Left renal cortex interstitium (tissue), 4 donors: Measurements from ENCODE around the gene KRTAP10-9. TPM values are rescaled to one million over a fixed set of nuclear protein-coding genes. Genes with fewer than 3 reads are reported as not detected.
"Not testable (repeated sequence)": the region's sequence is repeated elsewhere in the genome, so short reads cannot be mapped to it uniquely, and the experiment has no call there.

ENCODE experiments used
- DNase-seq, 4 donors: peaks; one replicate each; pipeline ENCODE4 v3.0.0-alpha.2; 2013; ENCODE audit warnings: low read depth in 4 of 4, low spot score in 2 of 4, missing footprints in 1 of 4
- polyA plus RNA-seq, 4 donors: library from polyadenylated mRNA; unstranded; fragments of 120-200 nt; gene quantifications; one replicate each; pipeline ENCODE4 v1.2.1, GENCODE V29; 2013; ENCODE audit not compliant: insufficient read length in 4 of 4

KRTAP10-9 gene
- polyA plus RNA-seq, 4 donors = not detected

- no peak for DNase-seq
These were observed 32.4 kb upstream of the KRTAP10-9 start for GRCh38 chr21:44594406-44594916.

- no peak for DNase-seq
These were observed 31.4 kb upstream of the KRTAP10-9 start for GRCh38 chr21:44595524-44595923.

- no peak for DNase-seq
These were observed 30.7 kb upstream of the KRTAP10-9 start for GRCh38 chr21:44596068-44596725.

GRCh38 chr21:44598061-44598460 is 28.8 kb upstream of the KRTAP10-9 start:
- DNase-seq = no peak

- no peak for DNase-seq
These were observed 27.4 kb upstream of the KRTAP10-9 start for GRCh38 chr21:44599264-44600029.

- DNase-seq = not testable (repeated sequence)
These were observed 26.5 kb upstream of the KRTAP10-9 start, which contains the start of gene KRTAP10-7 for GRCh38 chr21:44600118-44600978. TSS of gene KRTAP10-7 (plus strand) at chr21:44600597. CDS start at chr21:44600622, 25 bp downstream.

- not testable (repeated sequence) for DNase-seq
These were observed 25.8 kb upstream of the KRTAP10-9 start for GRCh38 chr21:44601091-44601490.

- DNase-seq = no peak
These were observed 25.1 kb upstream of the KRTAP10-9 start for GRCh38 chr21:44601596-44602462.

- DNase-seq = no peak
These were observed 24.4 kb upstream of the KRTAP10-9 start for GRCh38 chr21:44602463-44602850.

- DNase-seq = no peak
These were observed 23.6 kb upstream of the KRTAP10-9 start for GRCh38 chr21:44603109-44603875.

- no peak for DNase-seq
These were observed 23.0 kb upstream of the KRTAP10-9 start for GRCh38 chr21:44603911-44604310.

GRCh38 chr21:44606495-44606894 is 20.4 kb upstream of the KRTAP10-9 start:
- DNase-seq = no peak

GRCh38 chr21:44609193-44609592 is 17.7 kb upstream of the KRTAP10-9 start:
- no peak for DNase-seq

- DNase-seq = not testable (repeated sequence)
These were observed 16.6 kb upstream of the KRTAP10-9 start for GRCh38 chr21:44610157-44610843.

- no peak for DNase-seq
These were observed 15.3 kb upstream of the KRTAP10-9 start for GRCh38 chr21:44611551-44611950.

GRCh38 chr21:44612029-44612486 is 14.8 kb upstream of the KRTAP10-9 start, which contains the start of gene KRTAP10-8:
TSS of gene KRTAP10-8 (plus strand) at chr21:44612079. CDS start at chr21:44612101, 22 bp downstream.
- no peak for DNase-seq

GRCh38 chr21:44612669-44613229 is 14.1 kb upstream of the KRTAP10-9 start:
- DNase-seq = no peak
